Panc1 (cell line): ENCODE data around the gene LRMDA. TPM values are rescaled to one million over a fixed set of nuclear protein-coding genes. Genes with fewer than 3 reads are reported as not detected.

Experiments
- ATAC-seq: fragments of 200-7000 bp; cut with Tn5 transposase; 2 replicates; pipeline ENCODE4 v1.9.1; 2020; ENCODE audit warnings: mild to moderate bottlenecking, moderate library complexity
- BruUV-seq: library from RNA; stranded (reverse); fragments of 400-500 nt; replicated peaks from 2 replicates; lab custom pipeline; 2021; lab: Mats Ljungman, UMichigan
- CTCF ChIA-PET: fragments of 300-600 bp; sonication (Branson Sonifier 250); formaldehyde crosslinking; loops from one replicate; lab custom pipeline; 2022; ENCODE audit warnings: antibody characterized with exemption; lab: Charles Lee
- POLR2A ChIA-PET: fragments of 300-600 bp; sonication (Branson Sonifier 250); formaldehyde crosslinking; loops from one replicate; lab custom pipeline; 2022; ENCODE audit warnings: antibody characterized with exemption; lab: Charles Lee
- DNase-seq: peaks from one replicate; pipeline ENCODE4 v3.0.0-alpha.2; 2010; ENCODE audit warnings: low read depth, low spot score
- H3K27ac ChIP-seq: 2 replicates; pipeline ENCODE4 v1.5.1; 2011; ENCODE audit warnings: mild to moderate bottlenecking, low read length, inconsistent platforms
- H3K27me3 ChIP-seq: fragments of 200-500 bp; sonication (Bioruptor generic); 2 replicates; pipeline ENCODE4 v1.6.0; 2014; ENCODE audit warnings: low read length, inconsistent platforms; ENCODE audit not compliant: control insufficient read depth, insufficient read depth
- H3K36me3 ChIP-seq: fragments of 200-500 bp; sonication (Bioruptor generic); 2 replicates; pipeline ENCODE4 v1.5.1; 2014; ENCODE audit warnings: inconsistent platforms, mild to moderate bottlenecking, low read length, moderate library complexity; ENCODE audit not compliant: control insufficient read depth, insufficient read depth
- H3K4me1 ChIP-seq: 2 replicates; pipeline ENCODE4 v1.5.1; 2011; ENCODE audit warnings: inconsistent platforms, mild to moderate bottlenecking, low read length, moderate library complexity; ENCODE audit not compliant: control insufficient read depth, insufficient read depth
- H3K4me3 ChIP-seq, 2 experiments: 2 replicates each; pipeline ENCODE4 v1.5.1; 2011 to 2012; ENCODE audit warnings: low read depth in 2 of 2, low read length in 2 of 2, mild to moderate bottlenecking in 2 of 2, inconsistent platforms in 1 of 2, moderate library complexity in 1 of 2
- H3K9me3 ChIP-seq: fragments of 200-500 bp; sonication (Bioruptor generic); 2 replicates; pipeline ENCODE4 v1.5.1; 2014; ENCODE audit warnings: low read depth, mild to moderate bottlenecking, inconsistent platforms, low read length, moderate library complexity; ENCODE audit not compliant: control insufficient read depth, insufficient read depth
- POLR2AphosphoS5 ChIP-seq: IDR thresholded peaks from 2 replicates; pipeline ENCODE4 v1.6.1; 2012; ENCODE audit warnings: mild to moderate bottlenecking, low read depth, low read length, moderate library complexity
- SIN3A ChIP-seq: IDR thresholded peaks from 2 replicates; pipeline ENCODE4 v1.6.1; 2012; ENCODE audit warnings: low read depth, mild to moderate bottlenecking, low read length, moderate library complexity, borderline replicate concordance; ENCODE audit not compliant: insufficient read depth
- TCF7L2 ChIP-seq: IDR thresholded peaks from 2 replicates; pipeline ENCODE4 v1.6.1; 2011; ENCODE audit warnings: mild to moderate bottlenecking, low read depth, low read length, inconsistent platforms
- in situ Hi-C: cut with HindIII; loops from 2 replicates; pipeline ENCODE4 v1.10.0; 2016; ENCODE audit warnings: low sequenced_read_pairs, low pct_unique_long_range_greater_than_20kb
- intact Hi-C: fragments of 100-400 bp; cut with micrococcal nuclease; formaldehyde crosslinking; loops from one replicate; pipeline ENCODE4 v1.10.0; 2022; ENCODE audit not compliant: unreplicated experiment
- total RNA-seq: library from RNA; stranded (reverse); gene quantifications from one replicate; pipeline ENCODE4 v1.2.1, GENCODE V29; 2021; ENCODE audit not compliant: unreplicated experiment
- TF ChIP-seq, protein P1 (sequence below): fragments of 450-650 bp; IDR thresholded peaks from 2 replicates; pipeline ENCODE4 v1.5.1; 2017; ENCODE audit warnings: mild to moderate bottlenecking
- TF ChIP-seq, protein P2 (sequence below), 2 experiments: IDR thresholded peaks; 2 replicates each; pipeline ENCODE4 v1.6.1; 2011 to 2012; ENCODE audit warnings: low read depth in 2 of 2, control low read depth in 1 of 2, low read length in 1 of 2, mild to moderate bottlenecking in 1 of 2, moderate library complexity in 1 of 2; ENCODE audit not compliant: insufficient read depth in 1 of 2

Gene LRMDA
- total RNA-seq, 1 experiment from 2014 or later, result 1.2 TPM

DNA sequence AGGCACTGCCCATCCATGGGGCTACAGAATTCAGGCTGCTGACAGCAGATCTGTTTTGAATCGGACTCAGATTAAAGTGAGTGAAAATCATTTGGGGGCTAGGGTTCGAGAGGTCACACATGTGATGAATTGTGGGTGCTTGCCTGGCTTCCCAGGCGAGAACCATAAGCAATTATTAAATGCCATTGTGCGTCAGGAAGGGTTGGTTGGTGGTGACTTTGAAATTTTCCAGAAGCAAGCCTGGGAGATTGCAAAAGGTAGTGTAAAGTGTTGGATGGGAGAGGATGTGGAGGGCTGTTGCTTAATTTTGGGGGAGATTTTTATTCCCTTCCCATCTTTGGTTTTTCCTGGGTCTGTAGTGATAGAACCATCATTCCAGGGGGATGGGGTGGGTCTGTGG, 34.6 kb downstream of the LRMDA start:
- no peak overlapping the region for H3K4me3 ChIP-seq
- no peak overlapping the region for H3K27ac ChIP-seq
- no peak for ATAC-seq
- H3K4me1 ChIP-seq, result no peaks in the 10 kb centered on the region
- no peaks in the 10 kb centered on the region; the same call in 1 of the 2 replicates for H3K27me3 ChIP-seq
- in situ Hi-C loops, result no loop called here
- BruUV-seq, result no TSS peak
- H3K9me3 ChIP-seq, result no peaks in the 10 kb centered on the region
- no peak for DNase-seq
- CTCF ChIA-PET, result no interaction called here
- intact Hi-C loops, result no loop called here
- no peaks in the 10 kb centered on the region for H3K36me3 ChIP-seq
- TF ChIP-seq TCF7L2, result no peak
- TF ChIP-seq POLR2AphosphoS5, result no peak
- TF ChIP-seq SIN3A, result no peak
- TF ChIP-seq, protein P1, sequence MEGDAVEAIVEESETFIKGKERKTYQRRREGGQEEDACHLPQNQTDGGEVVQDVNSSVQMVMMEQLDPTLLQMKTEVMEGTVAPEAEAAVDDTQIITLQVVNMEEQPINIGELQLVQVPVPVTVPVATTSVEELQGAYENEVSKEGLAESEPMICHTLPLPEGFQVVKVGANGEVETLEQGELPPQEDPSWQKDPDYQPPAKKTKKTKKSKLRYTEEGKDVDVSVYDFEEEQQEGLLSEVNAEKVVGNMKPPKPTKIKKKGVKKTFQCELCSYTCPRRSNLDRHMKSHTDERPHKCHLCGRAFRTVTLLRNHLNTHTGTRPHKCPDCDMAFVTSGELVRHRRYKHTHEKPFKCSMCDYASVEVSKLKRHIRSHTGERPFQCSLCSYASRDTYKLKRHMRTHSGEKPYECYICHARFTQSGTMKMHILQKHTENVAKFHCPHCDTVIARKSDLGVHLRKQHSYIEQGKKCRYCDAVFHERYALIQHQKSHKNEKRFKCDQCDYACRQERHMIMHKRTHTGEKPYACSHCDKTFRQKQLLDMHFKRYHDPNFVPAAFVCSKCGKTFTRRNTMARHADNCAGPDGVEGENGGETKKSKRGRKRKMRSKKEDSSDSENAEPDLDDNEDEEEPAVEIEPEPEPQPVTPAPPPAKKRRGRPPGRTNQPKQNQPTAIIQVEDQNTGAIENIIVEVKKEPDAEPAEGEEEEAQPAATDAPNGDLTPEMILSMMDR, result no peak
- TF ChIP-seq, protein P2, sequence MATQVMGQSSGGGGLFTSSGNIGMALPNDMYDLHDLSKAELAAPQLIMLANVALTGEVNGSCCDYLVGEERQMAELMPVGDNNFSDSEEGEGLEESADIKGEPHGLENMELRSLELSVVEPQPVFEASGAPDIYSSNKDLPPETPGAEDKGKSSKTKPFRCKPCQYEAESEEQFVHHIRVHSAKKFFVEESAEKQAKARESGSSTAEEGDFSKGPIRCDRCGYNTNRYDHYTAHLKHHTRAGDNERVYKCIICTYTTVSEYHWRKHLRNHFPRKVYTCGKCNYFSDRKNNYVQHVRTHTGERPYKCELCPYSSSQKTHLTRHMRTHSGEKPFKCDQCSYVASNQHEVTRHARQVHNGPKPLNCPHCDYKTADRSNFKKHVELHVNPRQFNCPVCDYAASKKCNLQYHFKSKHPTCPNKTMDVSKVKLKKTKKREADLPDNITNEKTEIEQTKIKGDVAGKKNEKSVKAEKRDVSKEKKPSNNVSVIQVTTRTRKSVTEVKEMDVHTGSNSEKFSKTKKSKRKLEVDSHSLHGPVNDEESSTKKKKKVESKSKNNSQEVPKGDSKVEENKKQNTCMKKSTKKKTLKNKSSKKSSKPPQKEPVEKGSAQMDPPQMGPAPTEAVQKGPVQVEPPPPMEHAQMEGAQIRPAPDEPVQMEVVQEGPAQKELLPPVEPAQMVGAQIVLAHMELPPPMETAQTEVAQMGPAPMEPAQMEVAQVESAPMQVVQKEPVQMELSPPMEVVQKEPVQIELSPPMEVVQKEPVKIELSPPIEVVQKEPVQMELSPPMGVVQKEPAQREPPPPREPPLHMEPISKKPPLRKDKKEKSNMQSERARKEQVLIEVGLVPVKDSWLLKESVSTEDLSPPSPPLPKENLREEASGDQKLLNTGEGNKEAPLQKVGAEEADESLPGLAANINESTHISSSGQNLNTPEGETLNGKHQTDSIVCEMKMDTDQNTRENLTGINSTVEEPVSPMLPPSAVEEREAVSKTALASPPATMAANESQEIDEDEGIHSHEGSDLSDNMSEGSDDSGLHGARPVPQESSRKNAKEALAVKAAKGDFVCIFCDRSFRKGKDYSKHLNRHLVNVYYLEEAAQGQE (IDR thresholded peaks at IDR 0.05; ENCODE audit: insufficient read depth in 1 of 2, low read depth in 2 of 2, low read length in 1 of 2), result no peak
- POLR2A ChIA-PET, result no interaction called here

DNA sequence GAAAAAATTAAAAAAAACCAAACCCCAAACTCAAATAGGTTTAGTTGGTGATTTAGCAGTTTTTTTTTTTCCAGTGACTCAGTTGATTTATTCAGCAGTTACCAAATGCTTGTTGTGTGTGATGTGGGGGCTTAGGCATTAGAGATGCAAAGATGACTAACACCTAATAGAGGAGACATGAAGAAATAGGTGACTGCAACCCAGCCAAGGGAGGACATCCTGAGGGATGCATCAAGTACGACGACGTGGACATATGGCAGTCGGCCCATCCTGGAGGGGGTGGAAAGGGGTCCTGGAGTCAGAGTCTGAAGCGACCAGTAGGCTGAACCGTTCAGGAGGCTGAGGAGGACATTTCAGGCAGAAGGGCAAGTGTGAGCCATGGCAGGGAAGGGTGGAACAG, 35.5 kb downstream of the LRMDA start:
- no peak for ATAC-seq
- Histone ChIP-seq H3K4me1 (no peaks in the 10 kb centered on the region), H3K36me3 (no peaks in the 10 kb centered on the region), H3K9me3 (no peaks in the 10 kb centered on the region), H3K4me3 (no peak overlapping the region), H3K27me3 (peaks cover 2% of the 10 kb centered on the region; the same call in 1 of the 2 replicates), H3K27ac (no peak overlapping the region)
- POLR2A ChIA-PET, result no interaction called here
- CTCF ChIA-PET, result no interaction called here
- BruUV-seq, result no TSS peak
- intact Hi-C loops (no loop called here), in situ Hi-C loops (no loop called here)
- TF ChIP-seq POLR2AphosphoS5, result no peak
- TF ChIP-seq, protein P2 (IDR thresholded peaks at IDR 0.05; ENCODE audit: insufficient read depth in 1 of 2, low read depth in 2 of 2, low read length in 1 of 2), result no peak
- TF ChIP-seq SIN3A, result no peak
- TF ChIP-seq, protein P1, result no peak
- TF ChIP-seq TCF7L2, result no peak
- no peak for DNase-seq
